Central memory CD8-positive, alpha-beta T cell (primary cell): Measurements from ENCODE around the gene LAMC3.

ENCODE experiments used
- ATAC-seq: fragments of 150-1000 bp; cut with Tn5 transposase; replicated peaks from 2 replicates; pipeline ENCODE4 v1.10.0; 2022; ENCODE audit warnings: mild to moderate bottlenecking, moderate FRiP score, moderate number of reproducible peaks; ENCODE audit not compliant: poor library complexity, severe bottlenecking; ENCODE audit errors: extremely low read depth
- DNase-seq, 2 donors: peaks; one replicate each; pipeline ENCODE4 v3.0.0; 2021; ENCODE audit warnings: low spot score in 2 of 2
- H3K27ac Mint-ChIP-seq: one replicate; pipeline ENCODE4 v1.8.0; 2022; ENCODE audit warnings: low read depth, mild to moderate bottlenecking, moderate library complexity, mixed read lengths
- H3K27me3 Mint-ChIP-seq: one replicate; pipeline ENCODE4 v1.8.0; 2022; ENCODE audit warnings: mixed read lengths
- H3K36me3 Mint-ChIP-seq: one replicate; pipeline ENCODE4 v1.8.0; 2022; ENCODE audit warnings: mild to moderate bottlenecking, moderate library complexity, mixed read lengths; ENCODE audit not compliant: insufficient read depth
- H3K4me1 Mint-ChIP-seq: one replicate; pipeline ENCODE4 v1.8.0; 2022; ENCODE audit warnings: mixed read lengths
- H3K4me3 Mint-ChIP-seq: one replicate; pipeline ENCODE4 v1.8.0; 2022; ENCODE audit warnings: mild to moderate bottlenecking, moderate library complexity, mixed read lengths
- H3K9me3 Mint-ChIP-seq: one replicate; pipeline ENCODE4 v1.8.0; 2022; ENCODE audit warnings: mixed read lengths

LAMC3 gene

DNA sequence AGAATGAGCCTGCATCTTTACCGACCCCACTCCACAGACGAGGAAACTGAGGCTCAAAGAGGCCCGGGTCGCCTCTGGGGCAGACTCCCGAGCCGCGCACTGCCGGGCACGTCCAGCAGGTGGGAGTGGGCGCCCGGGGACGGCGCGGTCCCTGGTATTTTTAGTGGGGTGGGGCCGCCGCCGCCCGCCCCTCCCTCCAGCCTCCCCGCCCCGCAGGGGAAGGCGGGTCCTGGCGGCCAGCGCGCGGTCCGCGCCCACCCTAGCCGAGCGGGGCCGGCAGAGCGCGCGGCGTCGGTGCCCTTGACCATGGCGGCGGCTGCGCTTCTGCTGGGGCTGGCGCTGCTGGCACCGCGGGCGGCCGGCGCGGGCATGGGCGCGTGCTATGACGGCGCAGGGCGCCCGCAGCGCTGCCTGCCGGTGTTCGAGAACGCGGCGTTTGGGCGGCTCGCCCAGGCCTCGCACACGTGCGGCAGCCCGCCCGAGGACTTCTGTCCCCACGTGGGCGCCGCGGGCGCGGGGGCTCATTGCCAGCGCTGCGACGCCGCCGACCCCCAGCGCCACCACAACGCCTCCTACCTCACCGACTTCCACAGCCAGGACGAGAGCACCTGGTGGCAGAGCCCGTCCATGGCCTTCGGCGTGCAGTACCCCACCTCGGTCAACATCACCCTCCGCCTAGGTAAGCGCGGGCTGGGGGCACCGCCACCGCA lies at the start of gene LAMC3:
TSS of gene LAMC3 (plus strand) at position 266 of the 710 bp plus-strand sequence. CDS start at position 307, 41 bp downstream.
- no peaks in the 10 kb centered on the region for H3K4me1 Mint-ChIP-seq
- no peaks in the 10 kb centered on the region for H3K9me3 Mint-ChIP-seq
- H3K27ac Mint-ChIP-seq = no peak within 1 kb of the TSS
- H3K36me3 Mint-ChIP-seq = no peaks in the 10 kb centered on the region
- H3K27me3 Mint-ChIP-seq = peaks cover 57% of the 10 kb centered on the region
- ATAC-seq = no peak
- no peak for DNase-seq
- no peak within 1 kb of the TSS for H3K4me3 Mint-ChIP-seq

DNA sequence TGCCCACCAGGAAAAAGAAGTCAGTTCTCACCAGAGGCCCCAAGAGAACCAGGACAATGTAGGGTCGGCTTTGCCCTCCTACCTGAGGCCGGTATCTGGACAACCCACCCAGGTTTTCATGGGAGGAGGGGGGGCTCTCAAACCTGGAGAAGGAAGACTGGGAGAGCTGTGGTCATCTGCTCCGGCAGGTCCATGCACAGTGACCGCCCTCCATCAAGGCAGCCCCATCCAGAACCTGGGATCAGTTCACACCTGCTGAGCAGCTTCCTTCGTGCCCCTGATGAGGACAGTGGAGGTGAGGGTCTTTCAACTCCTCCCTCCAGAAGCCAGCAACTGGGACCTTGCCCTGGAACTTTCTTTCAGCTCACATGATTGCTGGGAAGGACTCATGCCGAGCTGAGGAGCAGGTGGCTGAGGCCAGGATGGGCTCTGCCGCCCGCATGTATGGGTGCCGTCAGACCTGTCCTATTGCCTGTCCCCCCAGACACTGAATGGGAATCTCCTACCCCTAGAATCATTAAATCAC lies 49.1 kb upstream of the LAMC3 start:
- peaks cover 30% of the 10 kb centered on the region for H3K27me3 Mint-ChIP-seq
- DNase-seq (no peak), ATAC-seq (no peak)
- H3K9me3 Mint-ChIP-seq = peaks cover 6% of the 10 kb centered on the region
- no peak overlapping the region for H3K4me3 Mint-ChIP-seq
- H3K4me1 Mint-ChIP-seq = no peaks in the 10 kb centered on the region
- H3K36me3 Mint-ChIP-seq = peaks cover 2% of the 10 kb centered on the region
- no peak overlapping the region for H3K27ac Mint-ChIP-seq

DNA sequence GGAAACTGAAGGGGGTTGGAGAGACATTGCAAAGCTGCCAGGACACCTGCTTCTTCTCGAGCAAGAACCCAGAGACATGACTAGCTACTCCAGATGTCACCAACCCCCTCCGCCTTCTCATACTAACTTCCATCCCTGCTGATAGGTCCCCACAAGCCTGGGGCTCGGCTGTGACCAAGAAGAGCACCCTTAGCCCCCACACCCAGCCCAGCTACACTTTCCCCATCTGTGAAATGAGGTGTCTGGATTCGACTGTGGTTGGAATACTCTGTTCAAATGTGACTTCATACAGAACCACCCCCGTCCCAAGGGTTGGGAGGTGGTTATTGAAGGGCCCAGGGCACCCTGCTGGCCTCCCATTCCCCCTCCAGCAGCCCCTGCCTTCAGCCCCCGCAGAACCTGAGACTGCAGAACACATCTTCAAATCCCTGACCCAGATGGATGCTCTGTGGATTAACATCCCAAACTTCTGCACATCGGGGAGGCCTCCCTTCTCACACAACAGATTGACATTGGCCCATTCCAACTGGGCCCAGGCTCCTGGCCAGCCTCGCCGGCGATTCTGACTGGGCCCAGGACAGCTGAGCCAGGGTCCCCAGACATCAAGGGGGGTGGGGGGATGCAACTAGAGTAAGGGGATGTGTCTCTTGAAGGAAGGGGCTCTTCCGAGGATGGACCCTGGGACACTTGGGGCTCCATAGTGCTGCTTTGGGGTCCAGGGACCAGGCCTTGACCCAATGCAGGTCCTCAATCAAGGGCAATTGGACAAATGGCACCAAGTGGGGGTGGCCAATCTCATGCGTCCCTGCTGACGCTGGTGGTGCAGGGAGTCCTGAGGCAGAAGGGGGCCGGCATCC lies 48.2 kb upstream of the LAMC3 start:
- H3K9me3 Mint-ChIP-seq = peaks cover 6% of the 10 kb centered on the region
- no peak overlapping the region for H3K27ac Mint-ChIP-seq
- peaks cover 2% of the 10 kb centered on the region for H3K36me3 Mint-ChIP-seq
- ATAC-seq = no peak
- H3K27me3 Mint-ChIP-seq = peaks cover 38% of the 10 kb centered on the region
- H3K4me3 Mint-ChIP-seq = no peak overlapping the region
- no peaks in the 10 kb centered on the region for H3K4me1 Mint-ChIP-seq
- DNase-seq = no peak

DNA sequence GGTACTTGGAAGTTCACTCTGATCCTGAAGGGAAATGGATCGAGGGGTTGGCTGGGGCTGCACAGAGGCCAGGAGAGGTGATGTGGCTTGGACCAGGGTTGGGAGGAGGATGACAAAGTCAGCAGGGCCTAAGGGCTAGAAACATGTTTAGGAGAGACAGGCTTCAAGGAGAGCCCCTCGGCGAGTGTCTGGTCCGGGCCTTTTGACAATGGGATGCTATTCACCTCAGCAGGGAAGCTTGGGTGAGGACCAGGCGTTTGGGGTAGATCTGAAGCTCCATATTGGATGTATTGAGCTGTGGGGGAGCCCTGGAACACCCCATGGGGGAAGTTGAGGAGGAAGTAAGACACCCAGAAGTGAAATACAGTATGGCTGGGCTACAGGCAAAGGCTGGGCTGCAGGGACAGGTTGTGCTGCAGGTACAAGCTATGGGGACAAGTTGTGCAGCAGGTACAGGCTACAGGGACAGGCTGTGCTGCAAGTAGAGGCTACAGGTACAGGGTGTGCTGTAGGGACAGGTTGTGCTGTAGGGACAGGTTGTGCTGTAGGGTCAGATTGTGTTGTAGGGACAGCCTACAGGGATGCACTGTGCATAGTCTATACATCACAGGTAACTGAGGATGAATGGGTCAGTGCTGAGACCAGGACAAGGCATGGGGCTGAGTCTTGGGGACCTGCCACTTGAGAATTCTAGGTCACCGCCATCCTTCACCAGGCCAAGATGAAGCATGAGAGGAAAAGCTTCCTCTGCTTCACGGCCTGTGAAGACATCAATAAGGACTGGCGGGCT lies 47.3 kb upstream of the LAMC3 start:
- DNase-seq = no peak
- Mint-ChIP-seq H3K4me3 (no peak overlapping the region), H3K36me3 (peaks cover 2% of the 10 kb centered on the region), H3K27me3 (peaks cover 40% of the 10 kb centered on the region), H3K27ac (no peak overlapping the region), H3K4me1 (no peaks in the 10 kb centered on the region), H3K9me3 (peaks cover 6% of the 10 kb centered on the region)
- no peak for ATAC-seq

DNA sequence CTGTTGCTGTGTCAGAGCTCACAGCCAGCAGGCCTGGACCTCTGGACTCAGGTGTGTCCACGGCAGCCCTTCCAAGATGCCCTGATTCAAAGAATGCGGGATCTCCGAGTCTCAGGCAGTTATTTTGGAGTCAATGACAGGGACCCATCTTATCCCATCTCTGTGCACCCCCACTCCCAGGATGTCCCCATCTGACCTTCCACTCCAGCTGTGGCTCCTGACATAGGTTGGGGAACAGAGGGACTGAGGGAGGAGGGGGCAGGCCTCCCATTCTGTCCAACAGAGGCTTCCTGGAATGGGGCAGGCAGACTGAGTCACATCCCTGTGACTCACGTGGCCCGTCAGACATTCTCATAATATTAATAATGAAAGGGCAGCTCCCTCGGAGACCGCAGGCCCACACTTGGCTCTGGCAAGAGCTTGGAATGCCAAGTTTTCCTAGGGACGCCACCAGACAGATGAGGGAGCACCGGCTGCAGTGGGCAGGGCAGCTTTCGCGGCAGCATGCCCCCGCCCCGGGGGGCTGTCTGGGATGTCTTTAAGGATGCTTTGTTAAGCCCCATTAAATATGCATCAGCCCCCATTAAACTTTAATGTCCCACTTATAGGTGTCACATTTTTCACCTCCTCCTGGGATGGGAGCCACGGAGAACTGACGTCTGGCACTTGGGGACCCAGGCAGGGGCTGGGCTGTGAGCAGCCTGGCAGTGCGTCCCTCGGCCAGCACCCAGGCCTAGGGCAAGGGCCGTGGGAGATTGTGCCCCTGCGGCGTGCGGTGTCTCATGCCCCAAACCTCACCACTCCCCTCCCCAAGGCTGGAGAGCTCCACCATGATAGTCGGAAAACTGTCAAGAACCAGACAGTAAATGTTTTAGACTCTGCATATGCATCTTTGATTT lies 46.3 kb upstream of the LAMC3 start:
- no peak overlapping the region for H3K4me3 Mint-ChIP-seq
- H3K27ac Mint-ChIP-seq = no peak overlapping the region
- no peaks in the 10 kb centered on the region for H3K4me1 Mint-ChIP-seq
- DNase-seq = no peak
- H3K27me3 Mint-ChIP-seq = peaks cover 40% of the 10 kb centered on the region
- peaks cover 6% of the 10 kb centered on the region for H3K9me3 Mint-ChIP-seq
- no peak for ATAC-seq
- H3K36me3 Mint-ChIP-seq = peaks cover 2% of the 10 kb centered on the region

DNA sequence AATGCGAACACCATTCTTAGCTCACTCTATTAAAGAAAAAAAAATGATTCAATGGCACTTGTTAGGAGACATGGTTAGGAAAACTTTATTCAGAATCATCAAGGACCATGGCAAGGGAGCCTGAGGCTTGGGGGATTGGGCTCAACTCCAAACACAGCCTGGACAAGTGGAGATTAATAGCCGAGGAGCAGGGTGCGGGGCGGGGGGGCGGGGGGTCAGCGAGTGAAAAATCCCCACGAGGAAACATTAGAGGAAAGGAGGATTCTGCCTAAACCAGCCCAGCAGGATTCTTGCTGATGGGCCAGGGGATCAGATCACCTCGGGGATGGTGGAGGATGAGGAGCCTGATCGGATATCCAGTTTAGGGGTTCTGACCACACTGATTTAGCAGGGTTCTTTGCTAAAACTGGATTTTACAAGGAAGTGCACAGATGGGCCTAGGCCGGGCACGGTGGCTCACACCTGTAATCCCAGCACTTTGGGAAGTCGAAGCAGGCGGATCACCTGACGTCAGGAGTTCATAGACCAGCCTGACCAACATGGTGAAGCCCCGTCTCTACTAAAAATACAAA lies 45.6 kb upstream of the LAMC3 start:
- DNase-seq (no peak), ATAC-seq (no peak)
- Mint-ChIP-seq H3K27ac (no peak overlapping the region), H3K36me3 (peaks cover under 1% of the 10 kb centered on the region), H3K4me1 (no peaks in the 10 kb centered on the region), H3K9me3 (peaks cover 6% of the 10 kb centered on the region), H3K4me3 (no peak overlapping the region), H3K27me3 (peaks cover 40% of the 10 kb centered on the region)

DNA sequence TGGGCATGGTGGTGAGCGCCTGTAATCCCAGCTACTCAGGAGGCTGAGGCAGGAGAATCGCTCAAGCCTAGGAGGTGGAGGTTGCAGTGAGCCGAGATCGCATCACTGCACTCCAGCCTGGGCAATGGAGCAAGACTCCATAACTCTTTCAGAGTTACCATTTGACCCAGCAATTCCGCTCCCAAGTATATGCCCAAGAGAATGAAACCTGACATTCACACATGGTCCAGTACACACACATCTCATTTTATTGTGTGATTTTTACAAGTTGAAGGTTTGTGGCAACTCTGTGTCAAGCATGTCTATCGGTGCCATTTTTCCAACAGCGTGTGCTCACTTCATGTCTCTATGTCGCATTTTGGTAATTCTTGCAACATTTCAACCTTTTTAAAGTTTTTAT lies 45.1 kb upstream of the LAMC3 start:
- H3K4me1 Mint-ChIP-seq = no peaks in the 10 kb centered on the region
- no peak for DNase-seq
- H3K4me3 Mint-ChIP-seq = no peak overlapping the region
- no peaks in the 10 kb centered on the region for H3K36me3 Mint-ChIP-seq
- peaks cover 40% of the 10 kb centered on the region for H3K27me3 Mint-ChIP-seq
- no peak for ATAC-seq
- H3K9me3 Mint-ChIP-seq = peaks cover 2% of the 10 kb centered on the region
- H3K27ac Mint-ChIP-seq = no peak overlapping the region

DNA sequence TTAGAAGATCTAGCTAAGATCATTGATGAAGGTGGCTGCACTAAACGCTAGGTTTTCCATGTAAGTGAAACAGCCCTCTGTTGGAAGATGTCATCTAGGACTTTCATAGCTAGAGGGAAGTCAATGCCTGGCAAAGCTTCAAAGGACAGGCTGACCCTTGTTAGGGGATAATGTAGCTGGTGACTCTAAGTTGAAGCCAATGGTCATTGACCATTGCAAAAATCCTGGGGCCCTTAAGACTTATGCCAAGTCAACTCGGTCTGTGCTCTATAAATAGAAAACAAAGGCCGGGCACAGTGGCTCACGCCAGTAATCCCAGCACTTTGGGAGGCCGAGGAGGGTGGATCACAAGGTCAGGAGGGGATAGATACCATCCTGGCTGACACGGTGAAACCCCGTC lies 43.3 kb upstream of the LAMC3 start:
- no peaks in the 10 kb centered on the region for H3K36me3 Mint-ChIP-seq
- no peaks in the 10 kb centered on the region for H3K4me1 Mint-ChIP-seq
- H3K4me3 Mint-ChIP-seq = no peak overlapping the region
- H3K27me3 Mint-ChIP-seq = peaks cover 45% of the 10 kb centered on the region
- no peak overlapping the region for H3K27ac Mint-ChIP-seq
- DNase-seq = no peak
- no peak for ATAC-seq
- H3K9me3 Mint-ChIP-seq = no peaks in the 10 kb centered on the region

DNA sequence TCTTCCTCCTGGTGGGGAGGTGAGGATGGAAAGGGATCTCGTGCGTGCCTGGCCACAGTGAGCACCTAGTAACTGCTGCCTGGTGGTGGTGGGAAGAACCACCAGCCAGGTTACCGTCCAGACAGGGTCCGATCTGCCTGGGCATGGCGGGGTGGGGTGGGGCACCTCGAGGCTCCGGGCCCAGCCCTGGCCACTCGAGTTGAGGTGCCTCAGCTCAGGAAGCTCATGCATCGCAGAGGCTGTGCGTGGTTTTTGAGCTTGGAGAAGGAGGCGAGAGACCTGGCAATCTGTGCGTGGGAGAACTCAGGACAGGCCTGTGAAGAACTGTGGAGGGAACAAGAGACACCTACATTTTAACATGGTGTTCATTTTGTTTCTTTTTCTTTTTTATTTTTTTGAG lies 38.9 kb upstream of the LAMC3 start:
- no peaks in the 10 kb centered on the region for H3K36me3 Mint-ChIP-seq
- H3K4me3 Mint-ChIP-seq = no peak overlapping the region
- DNase-seq (no peak), ATAC-seq (no peak)
- no peak overlapping the region for H3K27ac Mint-ChIP-seq
- H3K27me3 Mint-ChIP-seq = peaks cover 46% of the 10 kb centered on the region
- H3K4me1 Mint-ChIP-seq = no peaks in the 10 kb centered on the region
- H3K9me3 Mint-ChIP-seq = no peaks in the 10 kb centered on the region

DNA sequence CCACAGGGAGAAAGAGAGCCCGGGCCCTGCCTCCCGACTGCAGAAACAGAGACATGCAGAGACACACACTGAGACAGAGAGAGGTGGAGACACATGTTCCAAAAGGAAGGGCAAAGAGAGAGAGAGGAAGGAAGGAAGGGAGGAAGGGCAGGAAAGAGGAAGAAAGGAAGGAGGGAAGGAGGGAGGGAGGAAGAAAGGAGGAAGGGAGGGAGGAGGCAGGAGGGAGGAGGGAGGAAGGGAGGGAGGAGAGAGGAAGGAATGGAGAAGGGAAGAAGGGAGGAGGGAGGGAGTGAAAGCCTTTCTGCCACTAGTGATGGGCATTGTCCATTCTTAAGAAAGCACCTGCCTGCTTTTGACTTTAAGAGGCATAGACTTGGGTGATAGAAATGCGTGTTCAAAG lies 38.1 kb upstream of the LAMC3 start:
- no peaks in the 10 kb centered on the region for H3K36me3 Mint-ChIP-seq
- no peaks in the 10 kb centered on the region for H3K4me1 Mint-ChIP-seq
- no peak overlapping the region for H3K4me3 Mint-ChIP-seq
- ATAC-seq = no peak
- no peaks in the 10 kb centered on the region for H3K9me3 Mint-ChIP-seq
- no peak for DNase-seq
- no peak overlapping the region for H3K27ac Mint-ChIP-seq
- H3K27me3 Mint-ChIP-seq = peaks cover 38% of the 10 kb centered on the region

DNA sequence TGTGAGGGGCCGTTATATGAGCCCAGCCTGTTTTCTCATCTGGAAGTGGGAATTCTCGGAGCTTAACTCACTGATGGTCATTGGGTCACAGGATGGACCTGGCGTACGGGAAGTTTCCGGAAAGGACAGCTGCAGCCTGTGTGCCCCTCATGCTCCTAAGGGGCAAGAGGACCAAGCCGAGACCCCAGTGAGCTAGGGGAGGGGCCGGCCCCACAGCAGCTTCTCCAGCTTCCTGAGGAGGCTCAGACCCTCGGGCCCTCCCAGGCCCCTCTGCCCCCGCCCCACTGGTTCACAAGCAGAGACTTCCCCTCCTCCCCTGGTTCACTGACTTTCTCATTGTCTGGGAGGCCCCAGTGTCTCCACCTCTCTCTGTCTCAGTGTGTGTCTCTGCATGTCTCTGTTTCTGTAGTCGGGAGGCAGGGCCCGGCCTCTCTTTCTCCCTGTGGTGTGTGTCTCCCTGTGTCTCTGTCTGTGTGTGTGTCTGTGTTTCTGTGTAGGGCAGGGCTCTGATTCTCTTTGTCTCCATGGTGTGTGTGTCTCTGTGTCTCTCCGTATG lies 37.6 kb upstream of the LAMC3 start:
- no peaks in the 10 kb centered on the region for H3K9me3 Mint-ChIP-seq
- no peak overlapping the region for H3K27ac Mint-ChIP-seq
- H3K4me1 Mint-ChIP-seq = no peaks in the 10 kb centered on the region
- no peak for DNase-seq
- ATAC-seq = no peak
- H3K27me3 Mint-ChIP-seq = peaks cover 38% of the 10 kb centered on the region
- H3K36me3 Mint-ChIP-seq = no peaks in the 10 kb centered on the region
- no peak overlapping the region for H3K4me3 Mint-ChIP-seq
